Dendritic cell treated with granulocyte-macrophage colony-stimulating factor and Interleukin-4, amounts not matched to agents 40 ng/mL and 50 ng/mL, for 4 days (primary cell): ENCODE data around the gene SEMA3D.

Experiments
- H3K27ac Mint-ChIP-seq: one replicate; pipeline ENCODE4 v1.8.0; 2022; ENCODE audit warnings: mild to moderate bottlenecking, mixed read lengths
- H3K27me3 Mint-ChIP-seq: one replicate; pipeline ENCODE4 v1.8.0; 2022; ENCODE audit warnings: mild to moderate bottlenecking, mixed read lengths
- H3K36me3 Mint-ChIP-seq: one replicate; pipeline ENCODE4 v1.8.0; 2022; ENCODE audit warnings: low read depth, mixed read lengths
- H3K4me1 Mint-ChIP-seq: one replicate; pipeline ENCODE4 v1.8.0; 2022; ENCODE audit warnings: low read depth, mixed read lengths
- H3K4me3 Mint-ChIP-seq: one replicate; pipeline ENCODE4 v1.8.0; 2022; ENCODE audit warnings: mild to moderate bottlenecking, moderate library complexity, mixed read lengths
- H3K9me3 Mint-ChIP-seq: one replicate; pipeline ENCODE4 v1.8.0; 2022; ENCODE audit warnings: mixed read lengths
- intact Hi-C: fragments of 100-400 bp; cut with micrococcal nuclease; formaldehyde crosslinking; loops from one replicate; pipeline ENCODE4 v1.15.0; 2022

Gene SEMA3D

GRCh38 chr7:85205754-85206153 is 18.9 kb upstream of the SEMA3D start:
- no peaks in the 10 kb centered on the region for H3K27me3 Mint-ChIP-seq
- H3K36me3 Mint-ChIP-seq = no peaks in the 10 kb centered on the region
- no peaks in the 10 kb centered on the region for H3K4me1 Mint-ChIP-seq
- H3K27ac Mint-ChIP-seq = no peak overlapping the region
- intact Hi-C loops = no loop called here
- no peaks in the 10 kb centered on the region for H3K9me3 Mint-ChIP-seq
- no peak overlapping the region for H3K4me3 Mint-ChIP-seq

- intact Hi-C loops = no loop called here
- Mint-ChIP-seq H3K4me3 (no peak overlapping the region), H3K27me3 (no peaks in the 10 kb centered on the region), H3K36me3 (no peaks in the 10 kb centered on the region), H3K9me3 (no peaks in the 10 kb centered on the region), H3K27ac (no peak overlapping the region), H3K4me1 (no peaks in the 10 kb centered on the region)
These were observed 17.6 kb upstream of the SEMA3D start for GRCh38 chr7:85204496-85204895.

- no peaks in the 10 kb centered on the region for H3K9me3 Mint-ChIP-seq
- H3K27me3 Mint-ChIP-seq = no peaks in the 10 kb centered on the region
- no peaks in the 10 kb centered on the region for H3K36me3 Mint-ChIP-seq
- H3K4me3 Mint-ChIP-seq = no peak overlapping the region
- no peak overlapping the region for H3K27ac Mint-ChIP-seq
- H3K4me1 Mint-ChIP-seq = no peaks in the 10 kb centered on the region
- intact Hi-C loops = no loop called here
These were observed 17.2 kb upstream of the SEMA3D start for GRCh38 chr7:85204061-85204460.

- H3K4me3 Mint-ChIP-seq = no peak overlapping the region
- no peaks in the 10 kb centered on the region for H3K27me3 Mint-ChIP-seq
- no peaks in the 10 kb centered on the region for H3K4me1 Mint-ChIP-seq
- H3K36me3 Mint-ChIP-seq = no peaks in the 10 kb centered on the region
- H3K27ac Mint-ChIP-seq = no peak overlapping the region
- intact Hi-C loops = no loop called here
- H3K9me3 Mint-ChIP-seq = no peaks in the 10 kb centered on the region
These were observed 14.4 kb upstream of the SEMA3D start for GRCh38 chr7:85201209-85201608.

- intact Hi-C loops = loop anchor here (10.0 kb wide), 1 partner anchor 548 kb away; no protein-coding TSS in a partner anchor
- H3K4me1 Mint-ChIP-seq = no peaks in the 10 kb centered on the region
- no peaks in the 10 kb centered on the region for H3K27me3 Mint-ChIP-seq
- H3K9me3 Mint-ChIP-seq = no peaks in the 10 kb centered on the region
- H3K4me3 Mint-ChIP-seq = no peak overlapping the region
- H3K27ac Mint-ChIP-seq = no peak overlapping the region
- no peaks in the 10 kb centered on the region for H3K36me3 Mint-ChIP-seq
These were observed 9.8 kb upstream of the SEMA3D start for GRCh38 chr7:85196696-85197095.

- no peaks in the 10 kb centered on the region for H3K9me3 Mint-ChIP-seq
- no peak overlapping the region for H3K4me3 Mint-ChIP-seq
- intact Hi-C loops = loop anchor here (10.0 kb wide), 1 partner anchor 553 kb away; no protein-coding TSS in a partner anchor
- H3K4me1 Mint-ChIP-seq = peaks cover 10% of the 10 kb centered on the region
- H3K27ac Mint-ChIP-seq = no peak overlapping the region
- no peaks in the 10 kb centered on the region for H3K36me3 Mint-ChIP-seq
- H3K27me3 Mint-ChIP-seq = peaks cover 21% of the 10 kb centered on the region
These were observed 4.5 kb upstream of the SEMA3D start for GRCh38 chr7:85191383-85191782.

- no peaks in the 10 kb centered on the region for H3K9me3 Mint-ChIP-seq
- H3K27me3 Mint-ChIP-seq = peaks cover 49% of the 10 kb centered on the region
- peak overlapping the region; percentile 75 for H3K4me3 Mint-ChIP-seq
- peaks cover 20% of the 10 kb centered on the region for H3K4me1 Mint-ChIP-seq
- no peaks in the 10 kb centered on the region for H3K36me3 Mint-ChIP-seq
- intact Hi-C loops = no loop called here
- H3K27ac Mint-ChIP-seq = peak overlapping the region; percentile 17
These were observed 754 bp downstream of the SEMA3D start for GRCh38 chr7:85186083-85186520.

GRCh38 chr7:85185424-85186082 is 1.3 kb downstream of the SEMA3D start:
- Mint-ChIP-seq H3K27me3 (peaks cover 49% of the 10 kb centered on the region), H3K4me3 (peak overlapping the region; percentile 75), H3K4me1 (peaks cover 20% of the 10 kb centered on the region), H3K36me3 (no peaks in the 10 kb centered on the region), H3K27ac (no peak overlapping the region), H3K9me3 (peaks cover 2% of the 10 kb centered on the region)
- intact Hi-C loops = no loop called here

- intact Hi-C loops = no loop called here
These were observed 2.0 kb downstream of the SEMA3D start for GRCh38 chr7:85184599-85185423.

GRCh38 chr7:85183296-85183695 is 3.6 kb downstream of the SEMA3D start:
- H3K27me3 Mint-ChIP-seq = peaks cover 44% of the 10 kb centered on the region
- intact Hi-C loops = no loop called here
- no peak overlapping the region for H3K27ac Mint-ChIP-seq
- peaks cover 25% of the 10 kb centered on the region for H3K9me3 Mint-ChIP-seq
- H3K36me3 Mint-ChIP-seq = no peaks in the 10 kb centered on the region
- no peak overlapping the region for H3K4me3 Mint-ChIP-seq
- peaks cover 20% of the 10 kb centered on the region for H3K4me1 Mint-ChIP-seq

More at GRCh38 chr7:85184599-85185423, 2.0 kb downstream of the SEMA3D start:
- H3K27me3 Mint-ChIP-seq = peaks cover 49% of the 10 kb centered on the region
- no peak overlapping the region for H3K27ac Mint-ChIP-seq
- H3K4me3 Mint-ChIP-seq = no peak overlapping the region
- peaks cover 20% of the 10 kb centered on the region for H3K4me1 Mint-ChIP-seq
- H3K36me3 Mint-ChIP-seq = no peaks in the 10 kb centered on the region
- H3K9me3 Mint-ChIP-seq = peaks cover 10% of the 10 kb centered on the region

- H3K36me3 Mint-ChIP-seq = no peaks in the 10 kb centered on the region
- intact Hi-C loops = no loop called here
- H3K4me1 Mint-ChIP-seq = no peaks in the 10 kb centered on the region
- no peak overlapping the region for H3K27ac Mint-ChIP-seq
- H3K27me3 Mint-ChIP-seq = peaks cover 4% of the 10 kb centered on the region
- peaks cover 32% of the 10 kb centered on the region for H3K9me3 Mint-ChIP-seq
- H3K4me3 Mint-ChIP-seq = no peak overlapping the region
These were observed 8.1 kb downstream of the SEMA3D start for GRCh38 chr7:85178531-85179298.

GRCh38 chr7:85177316-85177715 is 9.5 kb downstream of the SEMA3D start:
- Mint-ChIP-seq H3K4me3 (no peak overlapping the region), H3K9me3 (peaks cover 32% of the 10 kb centered on the region)
- intact Hi-C loops = no loop called here

GRCh38 chr7:85176197-85176596 is 10.7 kb downstream of the SEMA3D start:
- Mint-ChIP-seq H3K4me3 (no peak overlapping the region), H3K27ac (no peak overlapping the region), H3K9me3 (peaks cover 32% of the 10 kb centered on the region), H3K27me3 (no peaks in the 10 kb centered on the region), H3K4me1 (no peaks in the 10 kb centered on the region), H3K36me3 (no peaks in the 10 kb centered on the region)
- intact Hi-C loops = no loop called here

More at GRCh38 chr7:85177316-85177715, 9.5 kb downstream of the SEMA3D start:
- Mint-ChIP-seq H3K27me3 (no peaks in the 10 kb centered on the region), H3K4me1 (no peaks in the 10 kb centered on the region), H3K36me3 (no peaks in the 10 kb centered on the region), H3K27ac (no peak overlapping the region)

- intact Hi-C loops = no loop called here
- H3K36me3 Mint-ChIP-seq = no peaks in the 10 kb centered on the region
- H3K4me3 Mint-ChIP-seq = no peak overlapping the region
- no peaks in the 10 kb centered on the region for H3K27me3 Mint-ChIP-seq
- H3K27ac Mint-ChIP-seq = no peak overlapping the region
- peaks cover 26% of the 10 kb centered on the region for H3K9me3 Mint-ChIP-seq
- H3K4me1 Mint-ChIP-seq = no peaks in the 10 kb centered on the region
These were observed 11.6 kb downstream of the SEMA3D start for GRCh38 chr7:85175217-85175616.
